Progenitor cell of endocrine pancreas (in vitro differentiated cells): ENCODE results near the gene DND1. TPM values are rescaled to one million over a fixed set of nuclear protein-coding genes. Genes with fewer than 3 reads are reported as not detected.

Source experiments
- DNase-seq: peaks from one replicate; pipeline ENCODE4 v3.0.0; 2021; ENCODE audit warnings: low spot score; ENCODE audit not compliant: unreplicated experiment
- H3K27ac Mint-ChIP-seq: 2 replicates; pipeline ENCODE4 v1.8.0; 2021; ENCODE audit warnings: mild to moderate bottlenecking, moderate library complexity, mixed read lengths
- H3K27me3 Mint-ChIP-seq: 2 replicates; pipeline ENCODE4 v1.8.0; 2021; ENCODE audit warnings: mixed read lengths
- H3K36me3 Mint-ChIP-seq: 2 replicates; pipeline ENCODE4 v1.8.0; 2022; ENCODE audit warnings: mixed read lengths; ENCODE audit not compliant: insufficient read depth
- H3K4me1 Mint-ChIP-seq: 2 replicates; pipeline ENCODE4 v1.8.0; 2021; ENCODE audit warnings: low read depth, mixed read lengths
- H3K4me3 Mint-ChIP-seq: 2 replicates; pipeline ENCODE4 v1.8.0; 2021; ENCODE audit warnings: low read depth, mild to moderate bottlenecking, moderate library complexity, mixed read lengths
- H3K9me3 Mint-ChIP-seq: 2 replicates; pipeline ENCODE4 v1.8.0; 2021; ENCODE audit warnings: low read depth, mixed read lengths
- CTCF ChIP-seq: fragments of 200-600 bp; sonication (generic); IDR thresholded peaks from one replicate; pipeline ENCODE4 v1.5.0; 2021; ENCODE audit warnings: antibody characterized with exemption, mild to moderate bottlenecking; ENCODE audit not compliant: unreplicated experiment
- total RNA-seq: library from RNA; stranded (reverse); gene quantifications from 2 replicates; pipeline ENCODE4 v1.2.1, GENCODE V29; 2021

DND1 gene
- total RNA-seq, 1 donor from 2014 or later: 3.1 TPM

GRCh38 chr5:140634103-140634502 is 39.3 kb downstream of the DND1 start:
- DNase-seq: no peak
- no peak overlapping the region for H3K4me3 Mint-ChIP-seq
- no peak overlapping the region for H3K27ac Mint-ChIP-seq
- TF ChIP-seq CTCF: no peak
- H3K36me3 Mint-ChIP-seq: peaks cover 2% of the 10 kb centered on the region
- peaks cover 6% of the 10 kb centered on the region for H3K4me1 Mint-ChIP-seq
- no peaks in the 10 kb centered on the region for H3K27me3 Mint-ChIP-seq
- peaks cover 10% of the 10 kb centered on the region for H3K9me3 Mint-ChIP-seq

- Mint-ChIP-seq H3K36me3 (no peaks in the 10 kb centered on the region), H3K9me3 (peaks cover 10% of the 10 kb centered on the region), H3K27me3 (no peaks in the 10 kb centered on the region), H3K27ac (no peak overlapping the region), H3K4me3 (no peak overlapping the region), H3K4me1 (peaks cover 4% of the 10 kb centered on the region)
- TF ChIP-seq CTCF: no peak
- DNase-seq: no peak
Observed at GRCh38 chr5:140633501-140633900, 39.9 kb downstream of the DND1 start.

GRCh38 chr5:140633021-140633471 is 40.3 kb downstream of the DND1 start, which contains the start of gene CD14:
CD14 (minus strand) TSS chr5:140633175; CDS start chr5:140633071, 104 bp downstream.
- no peak for TF ChIP-seq CTCF
- peaks cover 2% of the 10 kb centered on the region for H3K4me1 Mint-ChIP-seq
- H3K4me3 Mint-ChIP-seq: no peak within 1 kb of the TSS
- H3K9me3 Mint-ChIP-seq: peaks cover 9% of the 10 kb centered on the region
- peaks cover 2% of the 10 kb centered on the region for H3K36me3 Mint-ChIP-seq
- no peak within 1 kb of the TSS for H3K27ac Mint-ChIP-seq
- H3K27me3 Mint-ChIP-seq: no peaks in the 10 kb centered on the region
- no peak for DNase-seq

GRCh38 chr5:140632366-140633020 is 40.9 kb downstream of the DND1 start:
- H3K4me3 Mint-ChIP-seq: no peak overlapping the region

GRCh38 chr5:140631831-140632365 is 41.5 kb downstream of the DND1 start:
- no peak overlapping the region for H3K4me3 Mint-ChIP-seq
- H3K27me3 Mint-ChIP-seq: no peaks in the 10 kb centered on the region
- H3K9me3 Mint-ChIP-seq: peaks cover 15% of the 10 kb centered on the region
- H3K36me3 Mint-ChIP-seq: peaks cover 4% of the 10 kb centered on the region
- no peak overlapping the region for H3K27ac Mint-ChIP-seq
- TF ChIP-seq CTCF: no peak
- no peaks in the 10 kb centered on the region for H3K4me1 Mint-ChIP-seq
- no peak for DNase-seq

More at GRCh38 chr5:140632366-140633020, 40.9 kb downstream of the DND1 start:
- Mint-ChIP-seq H3K4me1 (no peaks in the 10 kb centered on the region), H3K36me3 (peaks cover 2% of the 10 kb centered on the region), H3K27me3 (no peaks in the 10 kb centered on the region), H3K27ac (no peak overlapping the region), H3K9me3 (peaks cover 11% of the 10 kb centered on the region)
- DNase-seq: no peak
- no peak for TF ChIP-seq CTCF
